ENCODE data around the gene RFPL3. TPM values are rescaled to one million over a fixed set of nuclear protein-coding genes. Genes with fewer than 3 reads are reported as not detected.

Gene RFPL3
- total RNA-seq, 1 donor from 2014 or later, result not detected

- H3K4me1 Mint-ChIP-seq (ENCODE audit: low read depth, unreplicated experiment), result peaks cover 4% of the 10 kb centered on the region
- H3K27me3 Mint-ChIP-seq (ENCODE audit: unreplicated experiment), result peaks cover 7% of the 10 kb centered on the region
- TF ChIP-seq CTCF (IDR thresholded peaks at IDR 0.05; ENCODE audit: partially characterized antibody, unreplicated experiment), result no peak
- H3K4me3 Mint-ChIP-seq (ENCODE audit: unreplicated experiment), result no peak overlapping the region
- no peaks in the 10 kb centered on the region for H3K36me3 Mint-ChIP-seq (ENCODE audit: unreplicated experiment)
- peak; percentile 39 for DNase-seq
- no peak overlapping the region for H3K27ac Mint-ChIP-seq (ENCODE audit: unreplicated experiment)
- peaks cover 2% of the 10 kb centered on the region for H3K9me3 Mint-ChIP-seq (ENCODE audit: unreplicated experiment)
These were observed 46.1 kb upstream of the RFPL3 start for GRCh38 chr22:32311551-32312071.

GRCh38 chr22:32312748-32313147, 44.9 kb upstream of the RFPL3 start:
- Mint-ChIP-seq H3K27me3 (ENCODE audit: unreplicated experiment) (peaks cover 5% of the 10 kb centered on the region), H3K27ac (ENCODE audit: unreplicated experiment) (no peak overlapping the region), H3K4me3 (ENCODE audit: unreplicated experiment) (no peak overlapping the region)

GRCh38 chr22:32313532-32313931, 44.1 kb upstream of the RFPL3 start:
- no peak for DNase-seq
- no peak overlapping the region for H3K4me3 Mint-ChIP-seq (ENCODE audit: unreplicated experiment)
- no peak overlapping the region for H3K27ac Mint-ChIP-seq (ENCODE audit: unreplicated experiment)
- H3K36me3 Mint-ChIP-seq (ENCODE audit: unreplicated experiment), result no peaks in the 10 kb centered on the region
- no peak for TF ChIP-seq CTCF (IDR thresholded peaks at IDR 0.05; ENCODE audit: partially characterized antibody, unreplicated experiment)
- H3K27me3 Mint-ChIP-seq (ENCODE audit: unreplicated experiment), result peaks cover 5% of the 10 kb centered on the region
- H3K4me1 Mint-ChIP-seq (ENCODE audit: low read depth, unreplicated experiment), result peaks cover 4% of the 10 kb centered on the region
- peaks cover 2% of the 10 kb centered on the region for H3K9me3 Mint-ChIP-seq (ENCODE audit: unreplicated experiment)

More at GRCh38 chr22:32312748-32313147, 44.9 kb upstream of the RFPL3 start:
- Mint-ChIP-seq H3K4me1 (ENCODE audit: low read depth, unreplicated experiment) (peaks cover 4% of the 10 kb centered on the region), H3K36me3 (ENCODE audit: unreplicated experiment) (no peaks in the 10 kb centered on the region), H3K9me3 (ENCODE audit: unreplicated experiment) (peaks cover 2% of the 10 kb centered on the region)
- no peak for DNase-seq
- no peak for TF ChIP-seq CTCF (IDR thresholded peaks at IDR 0.05; ENCODE audit: partially characterized antibody, unreplicated experiment)

- no peak for TF ChIP-seq CTCF (IDR thresholded peaks at IDR 0.05; ENCODE audit: partially characterized antibody, unreplicated experiment)
- Mint-ChIP-seq H3K4me1 (ENCODE audit: low read depth, unreplicated experiment) (no peaks in the 10 kb centered on the region), H3K9me3 (ENCODE audit: unreplicated experiment) (no peaks in the 10 kb centered on the region), H3K27ac (ENCODE audit: unreplicated experiment) (no peak overlapping the region), H3K27me3 (ENCODE audit: unreplicated experiment) (peaks cover 5% of the 10 kb centered on the region), H3K4me3 (ENCODE audit: unreplicated experiment) (no peak overlapping the region), H3K36me3 (ENCODE audit: unreplicated experiment) (no peaks in the 10 kb centered on the region)
- no peak for DNase-seq
These were observed 40.1 kb upstream of the RFPL3 start for GRCh38 chr22:32317524-32317923.

- no peaks in the 10 kb centered on the region for H3K36me3 Mint-ChIP-seq (ENCODE audit: unreplicated experiment)
- H3K27ac Mint-ChIP-seq (ENCODE audit: unreplicated experiment), result no peak overlapping the region
- H3K9me3 Mint-ChIP-seq (ENCODE audit: unreplicated experiment), result no peaks in the 10 kb centered on the region
- no peak overlapping the region for H3K4me3 Mint-ChIP-seq (ENCODE audit: unreplicated experiment)
- no peak for DNase-seq
- peaks cover under 1% of the 10 kb centered on the region for H3K27me3 Mint-ChIP-seq (ENCODE audit: unreplicated experiment)
- TF ChIP-seq CTCF (IDR thresholded peaks at IDR 0.05; ENCODE audit: partially characterized antibody, unreplicated experiment), result no peak
- H3K4me1 Mint-ChIP-seq (ENCODE audit: low read depth, unreplicated experiment), result no peaks in the 10 kb centered on the region
These were observed 39.3 kb upstream of the RFPL3 start for GRCh38 chr22:32318361-32318760.
